ENCODE measurements around the gene KDM4E. TPM values are rescaled to one million over a fixed set of nuclear protein-coding genes. Genes with fewer than 3 reads are reported as not detected.

KDM4E gene
- not detected in 2 replicates for total RNA-seq

DNA sequence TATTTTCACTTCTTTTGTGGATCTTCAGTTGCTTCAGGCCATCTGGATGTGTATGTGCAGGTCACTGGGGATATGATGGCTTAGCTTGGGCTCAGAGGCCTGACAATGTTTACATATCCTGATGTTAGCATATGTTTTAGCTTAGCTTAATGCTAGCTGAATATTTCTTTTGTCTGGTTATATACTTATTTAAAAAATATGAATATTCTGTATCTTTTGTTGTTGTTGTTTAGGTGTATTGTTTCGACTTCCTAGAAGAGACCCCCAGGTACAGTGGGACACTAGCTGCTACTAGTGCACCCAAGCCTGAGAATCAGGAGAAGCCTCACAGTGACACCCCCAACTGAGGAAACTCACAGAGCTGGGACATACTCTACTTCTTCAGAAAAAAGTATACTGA, at the start of gene KDM4E:
KDM4E (plus strand) TSS at position 301 of the 400 bp plus-strand sequence. CDS start 300 bp downstream, outside the sequence.

DNA sequence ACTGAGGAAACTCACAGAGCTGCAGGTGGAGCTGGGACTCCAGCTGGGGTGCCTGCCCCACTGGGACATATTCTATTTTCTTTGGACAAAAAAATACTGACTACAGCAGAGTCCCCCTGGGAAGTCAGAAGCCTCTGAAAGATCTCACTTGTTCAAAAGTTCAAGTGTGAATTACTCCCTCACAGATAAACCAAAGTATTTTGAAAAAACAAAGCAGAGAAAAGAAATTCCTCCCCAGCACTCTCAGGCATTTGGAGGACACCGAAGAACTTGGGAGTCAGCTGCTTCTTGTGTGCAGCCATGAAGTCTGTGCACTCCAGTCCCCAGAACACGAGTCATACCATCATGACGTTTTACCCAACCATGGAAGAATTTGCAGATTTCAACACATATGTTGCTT, 24.1 kb downstream of the KDM4E start, which contains the start of gene KDM4F:
KDM4F (plus strand) TSS at position 301 of the 400 bp plus-strand sequence.

DNA sequence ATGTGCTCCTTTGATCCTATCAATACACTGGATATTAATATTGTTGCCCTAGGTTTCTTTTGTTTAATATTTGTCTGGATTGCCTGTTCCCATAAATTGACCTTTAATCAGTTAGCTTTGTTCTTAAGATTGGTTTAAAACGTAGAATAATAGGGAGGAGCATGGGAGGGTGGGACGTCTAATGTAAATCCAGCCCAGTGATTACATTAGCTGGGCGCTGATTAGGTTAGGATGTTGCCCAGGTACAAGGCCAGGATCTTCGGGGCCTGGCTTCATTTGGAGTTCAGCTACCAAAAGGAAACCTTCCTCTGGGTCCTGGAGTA, 41.6 kb downstream of the KDM4E start, which contains the start of gene SRSF8:
SRSF8 (plus strand) TSS at position 204 of the 323 bp plus-strand sequence. CDS start 308 bp downstream, outside the sequence.

Other genes with a start within 250 kb of the KDM4E start
- 39.0 and 44.3 TPM in 2 replicates for gene CWC15, start 51.7 kb upstream of the KDM4E start, total RNA-seq
- 0.28 and 0.72 TPM in 2 replicates for gene KDM4D, start 51.5 kb upstream of the KDM4E start, total RNA-seq
- not detected in 2 replicates for gene KDM4F, start 24.2 kb downstream of the KDM4E start, total RNA-seq
- 11.4 and 12.5 TPM in 2 replicates for gene SRSF8, start 41.7 kb downstream of the KDM4E start, total RNA-seq
- 27.6 and 62.4 TPM in 2 replicates for gene ENDOD1, start 64.6 kb downstream of the KDM4E start, total RNA-seq
- 2.4 and 4.0 TPM in 2 replicates for gene SESN3, start 205.9 kb downstream of the KDM4E start, total RNA-seq

Measured in endothelial cell of coronary artery (primary cell).